ENCODE data around the gene GFOD1.
A peak's percentile ranks its signal among the peaks of the same experiment; 100 is the strongest.

Gene GFOD1

GRCh38 chr6:13425270-13425873, 62.0 kb downstream of the GFOD1 start:
- peaks cover 16% of the 10 kb centered on the region for H3K79me2 ChIP-seq
- no peak overlapping the region for H2AFZ ChIP-seq
- no peak for TF ChIP-seq CTCF (IDR thresholded peaks at IDR 0.05)
- no peaks in the 10 kb centered on the region for H3K9me3 ChIP-seq (ENCODE audit: control insufficient read depth, low read length)
- H3K4me1 ChIP-seq = peaks cover 3% of the 10 kb centered on the region
- H3K4me2 ChIP-seq (ENCODE audit: low read length) = no peak overlapping the region
- H3K9ac ChIP-seq = no peak overlapping the region
- no peaks in the 10 kb centered on the region for H3K27me3 ChIP-seq (ENCODE audit: control insufficient read depth, insufficient read depth, low read length)
- H3K4me3 ChIP-seq (ENCODE audit: low read depth, low read length) = no peak overlapping the region
- H3K36me3 ChIP-seq (ENCODE audit: control insufficient read depth, insufficient read depth, low read length) = no peaks in the 10 kb centered on the region
- H3K27ac ChIP-seq = no peak overlapping the region

- Histone ChIP-seq H3K36me3 (ENCODE audit: control insufficient read depth, insufficient read depth, low read length) (no peaks in the 10 kb centered on the region), H3K4me1 (peaks cover 8% of the 10 kb centered on the region), H3K79me2 (peaks cover 10% of the 10 kb centered on the region), H3K27me3 (ENCODE audit: control insufficient read depth, insufficient read depth, low read length) (no peaks in the 10 kb centered on the region), H3K9me3 (ENCODE audit: control insufficient read depth, low read length) (no peaks in the 10 kb centered on the region), H3K27ac (no peak overlapping the region), H3K4me2 (ENCODE audit: low read length) (no peak overlapping the region), H3K9ac (no peak overlapping the region), H3K4me3 (ENCODE audit: low read depth, low read length) (no peak overlapping the region), H2AFZ (no peak overlapping the region)
- TF ChIP-seq CTCF (IDR thresholded peaks at IDR 0.05) = no peak
These were observed 64.1 kb downstream of the GFOD1 start for GRCh38 chr6:13423252-13423651.

GRCh38 chr6:13422681-13423221, 64.6 kb downstream of the GFOD1 start:
- no peak for TF ChIP-seq CTCF (IDR thresholded peaks at IDR 0.05)
- Histone ChIP-seq H3K4me3 (ENCODE audit: low read depth, low read length) (no peak overlapping the region), H3K27ac (peak overlapping the region; percentile 19), H3K4me1 (peaks cover 12% of the 10 kb centered on the region), H3K4me2 (ENCODE audit: low read length) (no peak overlapping the region), H3K27me3 (ENCODE audit: control insufficient read depth, insufficient read depth, low read length) (no peaks in the 10 kb centered on the region), H3K9ac (no peak overlapping the region), H2AFZ (no peak overlapping the region), H3K36me3 (ENCODE audit: control insufficient read depth, insufficient read depth, low read length) (no peaks in the 10 kb centered on the region), H3K79me2 (peaks cover 6% of the 10 kb centered on the region), H3K9me3 (ENCODE audit: control insufficient read depth, low read length) (no peaks in the 10 kb centered on the region)

GRCh38 chr6:13421425-13422059, 65.9 kb downstream of the GFOD1 start:
- Histone ChIP-seq H2AFZ (no peak overlapping the region), H3K27me3 (ENCODE audit: control insufficient read depth, insufficient read depth, low read length) (no peaks in the 10 kb centered on the region), H3K4me1 (peaks cover 12% of the 10 kb centered on the region), H3K9me3 (ENCODE audit: control insufficient read depth, low read length) (no peaks in the 10 kb centered on the region), H3K9ac (no peak overlapping the region), H3K36me3 (ENCODE audit: control insufficient read depth, insufficient read depth, low read length) (no peaks in the 10 kb centered on the region), H3K4me2 (ENCODE audit: low read length) (no peak overlapping the region), H3K79me2 (peaks cover 6% of the 10 kb centered on the region), H3K4me3 (ENCODE audit: low read depth, low read length) (no peak overlapping the region), H3K27ac (no peak overlapping the region)
- TF ChIP-seq CTCF (IDR thresholded peaks at IDR 0.05) = no peak
